M059J (cell line): ENCODE results near the gene TTBK2. TPM values are rescaled to one million over a fixed set of nuclear protein-coding genes. Genes with fewer than 3 reads are reported as not detected.

ENCODE experiments used
- DNase-seq: peaks from one replicate; pipeline ENCODE4 v3.0.0-alpha.2; 2012; ENCODE audit warnings: low read depth
- total RNA-seq: library from RNA; depleted of rRNA; stranded (reverse); fragments of >200 nt; shearing (Covaris generic); gene quantifications from 2 replicates; pipeline ENCODE4 v1.2.3, GENCODE V29; 2014

Gene TTBK2
- total RNA-seq, 1 experiment from 2014 or later: 9.9 TPM

- no peak for DNase-seq
Measured at GRCh38 chr15:42727750-42728381, 192.7 kb downstream of the TTBK2 start.

- DNase-seq: no peak
Measured at GRCh38 chr15:42726114-42726513, 194.5 kb downstream of the TTBK2 start.

DNA sequence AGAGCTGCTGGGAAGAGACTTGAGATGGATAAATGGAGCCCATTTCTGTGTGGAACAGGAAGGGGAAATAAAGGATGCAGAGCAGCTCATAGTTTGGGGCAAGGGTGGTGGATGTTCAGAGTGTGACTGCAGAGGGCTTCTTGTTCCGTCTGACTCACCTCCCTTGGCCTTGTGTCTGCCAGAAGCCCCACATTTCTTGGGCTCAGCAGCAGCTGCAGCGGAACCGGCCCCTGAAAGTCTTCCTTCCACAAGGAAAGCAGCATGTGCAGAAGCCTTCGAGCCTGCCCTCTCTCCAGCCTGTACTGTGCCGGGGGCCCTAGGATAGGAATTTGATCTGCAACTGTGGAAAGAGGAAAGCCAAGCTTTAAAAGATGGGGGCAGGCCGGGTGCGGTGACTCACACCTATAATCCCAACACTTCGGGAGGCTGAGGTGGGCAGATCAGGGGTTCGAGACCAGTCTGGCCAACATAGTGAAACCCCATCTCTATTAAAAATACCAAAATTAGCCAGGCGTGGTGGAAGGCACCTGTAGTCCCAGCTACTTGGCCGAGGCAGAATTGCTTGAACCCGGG, 195.2 kb downstream of the TTBK2 start:
- no peak for DNase-seq

- DNase-seq: no peak
Measured at GRCh38 chr15:42724276-42724675, 196.3 kb downstream of the TTBK2 start.

DNA sequence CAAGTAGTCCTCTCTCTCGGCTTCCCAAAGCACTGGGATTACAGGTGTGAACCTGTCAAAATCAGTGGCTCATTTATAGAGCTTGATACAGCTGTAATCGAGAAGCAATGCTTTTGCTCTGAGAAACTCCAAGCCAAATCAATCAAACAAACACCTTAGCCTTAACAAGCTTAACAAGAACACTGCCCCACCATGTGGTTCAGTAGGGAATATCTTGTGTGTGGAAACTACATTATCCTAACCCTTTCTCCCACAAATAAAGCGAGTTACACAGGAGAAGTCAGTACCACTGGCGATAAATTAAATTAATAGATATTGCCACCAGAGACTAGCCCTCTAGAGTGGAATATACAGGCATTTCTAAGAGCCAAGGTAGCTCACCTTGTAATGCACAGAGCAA, 197.5 kb downstream of the TTBK2 start:
- DNase-seq: no peak

DNA sequence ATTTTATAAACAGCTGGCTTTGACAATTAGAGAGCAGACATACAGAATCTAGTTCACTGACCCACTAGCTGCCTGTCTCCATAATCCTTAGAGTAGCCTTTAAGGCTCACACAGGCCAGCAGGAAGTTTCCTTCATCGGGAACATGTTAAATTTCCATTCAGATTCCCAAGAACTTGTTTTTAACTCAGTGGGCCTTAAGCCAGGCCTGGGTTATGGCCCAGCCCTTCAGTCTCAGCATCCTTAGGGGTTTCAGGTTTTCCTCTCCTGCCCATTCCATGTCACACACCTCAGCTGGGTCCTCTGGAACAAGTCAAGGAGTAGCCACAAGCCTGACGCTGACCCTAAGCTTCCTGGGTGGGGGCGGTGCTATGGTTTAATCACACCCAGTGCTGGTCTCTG, 198.7 kb downstream of the TTBK2 start:
- DNase-seq: no peak

GRCh38 chr15:42721016-42721415, 199.6 kb downstream of the TTBK2 start:
- peak; percentile 56 for DNase-seq

DNA sequence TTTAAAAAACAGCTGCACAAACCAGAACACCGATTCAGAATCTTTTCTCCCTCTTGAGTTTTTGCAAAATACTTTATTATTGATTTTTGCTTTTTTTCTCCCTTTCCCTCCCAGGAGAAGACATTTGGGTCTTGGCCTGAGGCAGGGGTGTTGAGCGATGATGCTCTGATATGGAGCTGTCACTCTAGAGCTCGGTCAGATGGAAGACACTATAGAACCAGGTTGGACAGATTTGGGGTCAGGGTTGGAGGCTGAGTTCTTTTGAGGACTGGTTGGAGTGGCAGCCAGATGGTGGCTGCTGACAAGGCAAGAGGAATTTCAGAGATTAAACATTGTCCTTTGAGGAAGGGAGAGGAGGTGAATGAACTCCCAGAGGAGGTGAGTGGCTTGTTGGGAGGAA, 200.5 kb downstream of the TTBK2 start:
- DNase-seq: no peak

- peak; percentile 31 for DNase-seq
Measured at GRCh38 chr15:42719043-42719442, 201.5 kb downstream of the TTBK2 start.

- DNase-seq: no peak
Measured at GRCh38 chr15:42716626-42717025, 204.0 kb downstream of the TTBK2 start.

DNA sequence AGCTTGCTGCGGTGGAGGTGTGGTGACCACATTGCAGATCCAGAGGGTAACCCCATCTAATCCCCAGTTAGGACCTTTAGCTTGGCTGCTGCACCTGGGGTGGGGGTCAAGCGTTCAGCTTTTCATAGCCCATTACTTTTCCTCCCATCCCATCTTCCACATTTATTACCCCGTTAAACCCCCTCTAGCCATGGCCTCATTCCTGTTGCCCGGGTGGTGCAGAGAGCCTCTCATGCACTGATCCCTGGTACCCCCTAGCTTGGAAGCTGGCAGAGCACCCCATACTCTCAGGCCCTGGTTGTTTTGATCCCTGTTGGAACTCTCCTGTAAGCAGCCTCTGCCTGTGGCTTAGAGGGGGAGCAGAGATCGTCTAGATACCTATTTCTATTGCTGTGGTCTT, 204.5 kb downstream of the TTBK2 start:
- DNase-seq: no peak

DNA sequence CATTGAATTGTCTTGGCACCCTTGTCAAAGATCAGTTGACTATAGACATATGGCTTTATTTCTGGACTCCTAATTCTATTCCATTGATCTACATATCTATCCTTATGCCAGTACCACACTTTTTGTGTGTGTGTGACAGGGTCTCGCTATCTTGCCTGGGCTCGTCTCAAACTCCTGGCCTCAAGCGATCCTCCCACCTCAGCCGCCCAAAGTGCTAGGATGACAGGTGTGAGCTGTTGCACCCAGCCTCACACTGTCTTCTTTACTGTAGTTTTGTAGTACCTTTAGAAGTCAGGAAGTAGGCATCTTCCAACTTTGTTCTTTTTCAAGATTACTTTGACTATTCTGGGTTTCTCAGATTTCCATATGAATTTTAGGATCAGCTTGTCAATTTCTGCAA, 208.0 kb downstream of the TTBK2 start:
- no peak for DNase-seq

- DNase-seq: no peak
Measured at GRCh38 chr15:42711746-42712145, 208.8 kb downstream of the TTBK2 start.

DNA sequence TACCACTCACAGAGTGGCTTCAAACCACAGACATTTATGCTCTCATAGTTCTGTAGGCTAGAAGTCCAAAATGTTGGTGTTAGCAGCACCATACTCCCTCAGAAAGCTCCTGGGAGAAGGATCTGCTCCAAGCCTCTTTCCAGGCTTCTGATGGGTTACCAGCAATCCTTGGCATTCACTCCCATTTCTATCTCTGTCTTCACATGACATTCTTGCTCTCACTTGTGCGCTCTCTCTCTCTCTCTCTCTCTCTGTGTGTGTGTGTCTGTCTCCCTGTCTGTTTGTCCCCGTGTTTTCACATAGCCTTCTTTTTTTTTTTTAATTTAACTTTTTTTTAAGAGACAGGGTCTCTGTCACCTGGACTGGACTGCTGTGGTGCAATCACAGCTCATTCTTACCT, 209.9 kb downstream of the TTBK2 start:
- DNase-seq: no peak

DNA sequence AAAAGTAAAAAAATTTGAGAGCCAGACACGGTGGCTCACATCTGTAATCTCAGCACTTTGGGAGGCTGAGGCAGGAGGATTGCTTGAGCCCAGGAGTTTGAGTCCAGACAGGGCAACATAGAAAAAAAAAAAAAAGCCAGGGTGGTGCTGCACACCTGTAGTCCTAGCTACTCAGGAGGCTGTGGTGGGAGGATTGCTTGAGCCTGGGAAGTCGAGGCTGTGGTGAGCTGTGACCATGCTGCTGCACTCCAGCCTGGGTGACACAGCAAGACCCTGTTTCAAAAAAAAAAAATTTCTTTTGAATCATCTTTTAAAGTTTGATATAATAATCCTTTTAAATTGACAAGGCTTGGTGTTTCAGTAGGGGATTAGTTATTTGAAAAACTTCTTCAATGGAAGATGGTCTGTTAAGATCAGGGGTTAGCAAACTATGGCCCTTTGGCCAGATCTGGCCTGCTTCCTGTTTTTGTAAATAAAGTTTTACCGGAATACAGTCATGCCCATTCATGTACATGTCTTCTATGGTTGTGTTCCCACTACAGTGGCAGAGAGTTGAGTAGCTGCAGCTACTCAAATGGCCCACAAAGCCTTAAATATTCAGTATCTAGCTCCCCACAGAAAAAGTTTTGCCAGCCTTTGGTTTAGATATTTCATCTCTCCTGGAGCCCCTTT, 212.6 kb downstream of the TTBK2 start:
- no peak for DNase-seq

DNA sequence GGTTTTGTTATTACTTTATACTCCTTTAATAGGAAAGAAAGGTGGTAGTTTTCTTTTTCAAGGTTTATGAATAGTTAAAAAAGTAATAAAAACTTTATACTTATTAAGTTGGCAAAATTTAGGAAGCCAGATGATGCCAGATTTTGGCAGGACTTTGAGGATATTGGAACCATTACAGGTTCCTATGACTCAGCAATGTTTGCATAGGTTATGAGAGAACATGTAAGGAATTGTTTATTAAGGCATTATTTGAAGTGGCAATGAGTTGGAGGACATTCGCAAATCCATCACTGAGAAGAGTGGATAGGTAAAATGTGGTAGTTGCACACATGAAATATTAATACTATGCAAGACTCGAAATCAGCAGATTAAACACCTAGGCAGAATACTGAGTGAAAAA, 213.5 kb downstream of the TTBK2 start:
- DNase-seq: peak; percentile 13

GRCh38 chr15:42705336-42705735, 215.2 kb downstream of the TTBK2 start:
- no peak for DNase-seq

DNA sequence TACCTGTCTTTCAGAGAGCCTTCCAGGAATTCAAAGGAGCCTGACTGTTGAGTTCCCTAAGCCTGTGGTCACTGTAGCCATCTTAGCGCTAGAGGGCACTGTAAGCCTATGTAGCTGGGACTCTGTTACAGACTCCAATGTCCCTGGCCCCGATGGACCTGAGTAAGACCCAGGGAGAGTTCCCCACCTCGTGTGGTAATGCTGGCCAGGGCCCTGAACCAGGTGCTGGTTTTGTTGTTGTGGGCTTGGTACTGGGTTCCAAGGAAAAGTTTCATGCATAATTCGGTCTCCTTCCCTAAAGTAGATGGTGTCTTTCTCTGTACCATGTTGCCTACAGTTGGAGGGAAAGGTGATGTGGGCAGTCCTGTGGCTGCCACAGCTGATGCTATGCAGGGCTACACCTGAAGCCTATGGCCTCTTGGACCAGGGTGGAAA, 216.1 kb downstream of the TTBK2 start:
- peak; percentile 70 for DNase-seq

DNA sequence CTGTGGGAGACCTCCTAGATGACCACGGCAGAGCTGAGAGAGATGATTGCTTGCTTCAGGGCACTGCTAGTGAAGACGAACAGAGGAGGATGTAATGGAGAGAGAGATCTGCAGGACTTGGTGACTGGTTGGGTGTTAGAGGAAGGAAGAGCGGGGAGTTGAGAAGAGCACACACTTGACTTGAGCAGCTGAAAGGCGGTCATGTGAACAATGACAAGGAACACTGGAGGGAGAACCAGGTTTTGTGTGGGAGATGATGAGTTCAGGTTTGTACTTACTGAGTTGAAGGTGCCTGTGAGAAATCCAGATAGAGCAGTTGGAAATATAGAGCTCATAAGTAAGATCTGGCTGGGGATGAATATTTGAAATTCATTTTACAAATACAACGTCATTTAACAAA, 224.0 kb downstream of the TTBK2 start:
- DNase-seq: no peak

DNA sequence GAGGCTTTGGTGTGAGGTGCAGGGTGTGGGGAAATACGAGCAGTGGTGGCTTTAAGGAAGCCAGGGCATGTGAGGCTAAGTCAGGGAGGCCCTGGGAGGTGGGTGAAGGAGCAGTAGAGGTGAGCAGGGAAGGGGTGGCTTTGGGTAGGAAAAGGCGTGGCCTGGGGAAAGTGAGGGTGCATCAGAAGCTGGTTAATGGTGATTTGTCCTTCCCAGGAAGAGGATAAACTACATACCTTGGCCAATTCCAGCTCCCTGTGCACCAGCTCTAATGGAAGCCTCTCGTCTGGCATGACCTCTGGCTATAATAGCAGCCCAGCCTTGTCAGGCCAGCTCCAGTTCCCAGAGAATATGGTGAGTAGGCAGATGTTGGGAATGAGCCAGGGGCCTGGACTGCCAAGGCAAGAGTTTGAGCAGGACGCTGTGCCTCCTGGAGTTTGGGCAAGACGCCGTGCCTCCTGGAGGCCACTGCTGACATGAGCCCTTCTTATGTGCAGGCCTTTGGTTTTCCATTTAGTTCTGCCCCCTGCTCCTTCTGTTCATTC, 225.0 kb downstream of the TTBK2 start:
- DNase-seq: no peak

GRCh38 chr15:42694398-42694797, 226.2 kb downstream of the TTBK2 start:
- DNase-seq: no peak

DNA sequence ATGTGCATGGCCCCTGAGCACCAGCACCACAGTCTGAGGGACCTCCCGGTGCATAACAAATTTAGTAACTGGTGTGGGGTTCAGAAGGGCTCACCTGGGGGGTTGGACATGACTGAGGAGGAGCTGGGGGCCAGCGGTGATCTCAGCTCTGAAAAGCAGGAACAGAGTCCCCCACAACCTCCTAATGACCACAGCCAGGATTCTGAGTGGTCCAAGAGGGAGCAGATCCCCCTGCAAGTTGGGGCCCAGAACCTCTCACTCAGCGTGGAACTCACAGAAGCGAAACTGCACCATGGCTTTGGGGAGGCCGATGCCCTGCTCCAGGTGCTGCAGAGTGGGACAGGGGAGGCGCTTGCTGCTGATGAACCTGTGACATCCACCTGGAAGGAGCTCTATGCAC, 226.6 kb downstream of the TTBK2 start:
- DNase-seq: no peak

- DNase-seq: no peak
Measured at GRCh38 chr15:42693496-42693895, 227.1 kb downstream of the TTBK2 start.
